ENCODE measurements around the gene SORL1.

Gene SORL1

DNA sequence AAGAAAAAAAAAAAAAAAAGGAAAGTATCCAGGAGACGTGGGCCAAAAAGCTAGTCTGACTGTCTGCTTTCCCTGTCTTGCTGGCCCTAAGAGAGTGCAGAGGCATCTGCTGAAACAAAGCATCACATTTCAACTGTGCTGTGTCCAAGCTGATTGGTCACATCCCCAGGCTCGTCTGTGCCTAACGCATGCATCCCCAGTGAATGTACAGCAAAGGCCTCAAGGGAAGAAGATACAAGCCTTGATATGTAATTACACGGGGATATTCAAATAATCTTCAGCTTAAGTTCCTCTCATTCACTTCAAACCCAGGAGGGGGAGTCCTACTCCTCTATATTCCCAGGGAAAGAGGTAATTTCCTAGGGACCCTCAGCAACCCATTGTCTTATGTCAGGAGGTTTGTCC lies 5.4 kb upstream of the SORL1 start:
- no peak for TF ChIP-seq EZH2 (IDR thresholded peaks at IDR 0.05; ENCODE audit: borderline replicate concordance, low read depth, low read length, severe bottlenecking)
- TF ChIP-seq, protein P1, sequence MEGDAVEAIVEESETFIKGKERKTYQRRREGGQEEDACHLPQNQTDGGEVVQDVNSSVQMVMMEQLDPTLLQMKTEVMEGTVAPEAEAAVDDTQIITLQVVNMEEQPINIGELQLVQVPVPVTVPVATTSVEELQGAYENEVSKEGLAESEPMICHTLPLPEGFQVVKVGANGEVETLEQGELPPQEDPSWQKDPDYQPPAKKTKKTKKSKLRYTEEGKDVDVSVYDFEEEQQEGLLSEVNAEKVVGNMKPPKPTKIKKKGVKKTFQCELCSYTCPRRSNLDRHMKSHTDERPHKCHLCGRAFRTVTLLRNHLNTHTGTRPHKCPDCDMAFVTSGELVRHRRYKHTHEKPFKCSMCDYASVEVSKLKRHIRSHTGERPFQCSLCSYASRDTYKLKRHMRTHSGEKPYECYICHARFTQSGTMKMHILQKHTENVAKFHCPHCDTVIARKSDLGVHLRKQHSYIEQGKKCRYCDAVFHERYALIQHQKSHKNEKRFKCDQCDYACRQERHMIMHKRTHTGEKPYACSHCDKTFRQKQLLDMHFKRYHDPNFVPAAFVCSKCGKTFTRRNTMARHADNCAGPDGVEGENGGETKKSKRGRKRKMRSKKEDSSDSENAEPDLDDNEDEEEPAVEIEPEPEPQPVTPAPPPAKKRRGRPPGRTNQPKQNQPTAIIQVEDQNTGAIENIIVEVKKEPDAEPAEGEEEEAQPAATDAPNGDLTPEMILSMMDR (IDR thresholded peaks at IDR 0.05; ENCODE audit: borderline replicate concordance, extremely low read depth, low read length, poor library complexity, severe bottlenecking), result peak; percentile 47
- H3K4me3 ChIP-seq (ENCODE audit: low read depth in 1 of 2, low read length in 2 of 2), result no peak overlapping the region
- no peaks in the 10 kb centered on the region for H3K27me3 ChIP-seq (ENCODE audit: insufficient read depth, low read length, poor library complexity)
- no peak overlapping the region for H2AFZ ChIP-seq (ENCODE audit: low read depth, low read length)
- no peak for DNase-seq
- H3K79me2 ChIP-seq (ENCODE audit: insufficient read depth, low read length), result peaks cover 2% of the 10 kb centered on the region; the same call in 1 of the 2 replicates
- no peak overlapping the region for H3K4me2 ChIP-seq (ENCODE audit: insufficient read depth, low read length)
- H4K20me1 ChIP-seq (ENCODE audit: insufficient read depth, low read length), result no peaks in the 10 kb centered on the region
- H3K9ac ChIP-seq (ENCODE audit: low read depth, low read length), result no peak overlapping the region
- H3K27ac ChIP-seq (ENCODE audit: low read length), result peak overlapping the region; percentile 66
- H3K36me3 ChIP-seq (ENCODE audit: insufficient read depth, low read length), result no peaks in the 10 kb centered on the region
- H3K9me3 ChIP-seq (ENCODE audit: insufficient read depth, low read length, severe bottlenecking), result no peaks in the 10 kb centered on the region
- peaks cover 49% of the 10 kb centered on the region for H3K4me1 ChIP-seq (ENCODE audit: insufficient read depth, low read length)
- ATAC-seq (ENCODE audit: insufficient read depth, low read depth), result no peak

DNA sequence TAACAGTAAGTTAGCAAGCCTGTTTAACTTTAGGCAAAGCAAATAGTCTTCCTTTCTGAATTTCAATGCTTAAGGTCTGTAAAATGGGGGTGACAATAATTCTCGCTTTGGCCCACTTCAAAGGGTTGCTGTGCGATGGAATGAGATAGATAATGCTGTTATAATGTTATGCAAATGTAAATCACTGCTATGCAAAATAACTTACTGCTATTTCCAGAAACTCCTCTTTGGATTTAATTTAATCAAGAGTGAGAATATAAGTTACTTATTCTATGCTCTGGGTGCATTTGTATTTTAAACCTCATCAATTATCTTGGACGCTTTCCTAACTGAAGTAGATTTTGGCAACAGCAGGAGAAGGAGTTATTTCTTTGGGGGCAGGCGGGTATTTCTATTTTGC lies 4.1 kb upstream of the SORL1 start:
- Histone ChIP-seq H3K9ac (ENCODE audit: low read depth, low read length) (no peak overlapping the region), H3K4me3 (ENCODE audit: low read depth in 1 of 2, low read length in 2 of 2) (no peak overlapping the region), H2AFZ (ENCODE audit: low read depth, low read length) (no peak overlapping the region), H3K79me2 (ENCODE audit: insufficient read depth, low read length) (peaks cover 13% of the 10 kb centered on the region), H3K36me3 (ENCODE audit: insufficient read depth, low read length) (no peaks in the 10 kb centered on the region; the same call in 1 of the 2 replicates), H3K9me3 (ENCODE audit: insufficient read depth, low read length, severe bottlenecking) (no peaks in the 10 kb centered on the region), H3K27me3 (ENCODE audit: insufficient read depth, low read length, poor library complexity) (no peaks in the 10 kb centered on the region), H4K20me1 (ENCODE audit: insufficient read depth, low read length) (no peaks in the 10 kb centered on the region), H3K27ac (ENCODE audit: low read length) (no peak overlapping the region), H3K4me1 (ENCODE audit: insufficient read depth, low read length) (peaks cover 56% of the 10 kb centered on the region), H3K4me2 (ENCODE audit: insufficient read depth, low read length) (no peak overlapping the region)
- ATAC-seq (ENCODE audit: insufficient read depth, low read depth), result no peak
- no peak for DNase-seq
- TF ChIP-seq, protein P1 (IDR thresholded peaks at IDR 0.05; ENCODE audit: borderline replicate concordance, extremely low read depth, low read length, poor library complexity, severe bottlenecking), result no peak

DNA sequence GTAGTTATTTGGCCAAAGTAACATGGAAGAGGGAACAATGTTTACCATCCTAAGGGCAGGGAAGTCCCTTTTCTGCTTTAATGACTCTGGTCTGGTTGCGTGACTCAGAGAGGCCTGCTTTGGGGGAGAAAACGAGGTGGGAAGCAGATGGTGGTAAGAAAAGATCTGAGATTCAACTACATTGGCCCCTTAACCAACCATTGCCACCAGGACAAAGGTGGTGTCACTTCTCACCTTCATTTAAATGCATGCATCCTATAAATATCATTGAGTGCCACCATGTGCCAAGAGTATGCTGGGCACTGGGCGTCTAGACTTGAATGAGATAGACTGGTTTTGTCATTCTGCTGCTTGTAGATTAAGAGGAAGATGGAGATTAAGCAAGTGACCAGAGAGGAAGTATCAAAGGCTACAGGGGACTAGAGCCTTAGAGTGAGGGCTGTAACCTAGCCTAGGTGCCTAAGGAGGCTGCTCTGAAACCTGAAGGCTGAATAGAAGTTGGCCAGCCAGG lies 3.6 kb upstream of the SORL1 start:
- Histone ChIP-seq H3K4me1 (ENCODE audit: insufficient read depth, low read length) (peaks cover 61% of the 10 kb centered on the region), H4K20me1 (ENCODE audit: insufficient read depth, low read length) (no peaks in the 10 kb centered on the region), H3K9me3 (ENCODE audit: insufficient read depth, low read length, severe bottlenecking) (no peaks in the 10 kb centered on the region), H3K4me3 (ENCODE audit: low read depth in 1 of 2, low read length in 2 of 2) (no peak overlapping the region), H3K79me2 (ENCODE audit: insufficient read depth, low read length) (peaks cover 18% of the 10 kb centered on the region), H2AFZ (ENCODE audit: low read depth, low read length) (0 out of 2 replicates have a peak overlapping the region, but pooled peaks have one; percentile 11), H3K27ac (ENCODE audit: low read length) (0 out of 2 replicates have a peak overlapping the region, but pooled peaks have one; percentile 25), H3K36me3 (ENCODE audit: insufficient read depth, low read length) (no peaks in the 10 kb centered on the region; the same call in 1 of the 2 replicates), H3K9ac (ENCODE audit: low read depth, low read length) (no peak overlapping the region), H3K4me2 (ENCODE audit: insufficient read depth, low read length) (no peak overlapping the region), H3K27me3 (ENCODE audit: insufficient read depth, low read length, poor library complexity) (no peaks in the 10 kb centered on the region)
- TF ChIP-seq, protein P1 (IDR thresholded peaks at IDR 0.05; ENCODE audit: borderline replicate concordance, extremely low read depth, low read length, poor library complexity, severe bottlenecking), result no peak
- DNase-seq (no peak), ATAC-seq (ENCODE audit: insufficient read depth, low read depth) (no peak)
